ENCODE measurements around the gene RHOB. TPM values are rescaled to one million over a fixed set of nuclear protein-coding genes. Genes with fewer than 3 reads are reported as not detected.
A peak's percentile ranks its signal among the peaks of the same experiment; 100 is the strongest.

Gene RHOB
- polyA plus RNA-seq, 1 of the 3 experiments (the other 2 are of a cell fraction): 50.3 TPM

DNA sequence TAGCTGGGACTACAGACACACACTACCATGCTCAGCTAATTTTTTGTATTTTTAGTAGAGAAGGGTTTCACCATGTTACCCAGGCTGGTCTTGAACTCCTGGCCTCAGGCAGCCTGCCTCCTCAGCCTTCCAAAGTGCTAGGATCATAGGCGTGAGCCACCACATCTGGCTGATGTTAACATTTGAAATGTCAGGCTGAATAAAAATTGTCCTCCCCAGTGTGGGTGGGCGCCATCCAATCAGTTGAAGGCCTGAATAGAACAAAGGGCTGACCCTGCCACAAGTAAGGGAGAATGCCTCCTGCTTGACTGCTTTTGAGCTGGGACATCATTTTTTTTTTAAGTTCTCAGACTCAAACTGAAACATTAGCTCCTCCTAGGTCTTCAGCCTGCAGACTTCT lies 21.0 kb upstream of the RHOB start:
- H3K9me2 ChIP-seq: no peaks in the 10 kb centered on the region
- no peak overlapping the region for H3K4me3 ChIP-seq (ENCODE audit: low read depth in 2 of 2, low read length in 1 of 2)
- ChIA-PET CTCF (interaction anchor here (0.8 to 18.3 kb wide), 8 partner anchors 12 to 240 kb away, joined by 3 to 243 read pairs (median 22); partner anchors contain the start of gene HS1BP3), POLR2A (no interaction called here)
- H3F3A ChIP-seq (replicated peaks; ENCODE audit: insufficient read depth): peaks cover 11% of the 10 kb centered on the region
- DNase-seq: no peak
- no peaks in the 10 kb centered on the region for H3K36me3 ChIP-seq (replicated peaks in 1 of 2; ENCODE audit: control insufficient read depth in 1 of 2, insufficient read depth in 2 of 2, low read length in 1 of 2)
- H3K79me2 ChIP-seq (ENCODE audit: insufficient read depth): no peaks in the 10 kb centered on the region
- 96% methylated on average over 2 of the region's 2 CpGs for WGBS (ENCODE audit: low lambda C conversion rate)
- no peaks in the 10 kb centered on the region for H3K27me3 ChIP-seq (ENCODE audit: insufficient read depth)
- H3K4me1 ChIP-seq (ENCODE audit: control insufficient read depth in 1 of 2, insufficient read depth in 2 of 2, low read depth in 1 of 2, low read length in 1 of 2): peaks cover 25 to 32% of the 10 kb centered on the region in 2 experiments
- no peak for TF ChIP-seq TEAD4 (IDR thresholded peaks at IDR 0.05; ENCODE audit: borderline replicate concordance, insufficient read depth)
- H3K9me3 ChIP-seq: no peaks in the 10 kb centered on the region
- H3K27ac ChIP-seq (ENCODE audit: low read depth in 2 of 2, low read length in 1 of 2): peak overlapping the region in 1 of 2 experiments; percentile 57; a peak in 2 of 4 replicates
- peak overlapping the region; percentile 50 for H3K4me2 ChIP-seq
- no peaks in the 10 kb centered on the region for H4K20me1 ChIP-seq (ENCODE audit: insufficient read depth)
- H2AFZ ChIP-seq (ENCODE audit: low read depth): no peak overlapping the region
- no peak overlapping the region; the same call in 1 of the 2 replicates for H3K9ac ChIP-seq

- Histone ChIP-seq H3K9ac (no peak overlapping the region), H2AFZ (ENCODE audit: low read depth) (no peak overlapping the region), H3K36me3 (replicated peaks in 1 of 2; ENCODE audit: control insufficient read depth in 1 of 2, insufficient read depth in 2 of 2, low read length in 1 of 2) (no peaks in the 10 kb centered on the region), H3K4me1 (ENCODE audit: control insufficient read depth in 1 of 2, insufficient read depth in 2 of 2, low read depth in 1 of 2, low read length in 1 of 2) (peaks cover 16 to 17% of the 10 kb centered on the region in 2 experiments), H3K4me3 (ENCODE audit: low read depth in 2 of 2, low read length in 1 of 2) (no peak overlapping the region), H3K27ac (ENCODE audit: low read depth in 2 of 2, low read length in 1 of 2) (no peak overlapping the region), H3K9me2 (no peaks in the 10 kb centered on the region), H3K4me2 (no peak overlapping the region), H3F3A (replicated peaks; ENCODE audit: insufficient read depth) (peaks cover 11% of the 10 kb centered on the region), H4K20me1 (ENCODE audit: insufficient read depth) (no peaks in the 10 kb centered on the region), H3K9me3 (no peaks in the 10 kb centered on the region), H3K79me2 (ENCODE audit: insufficient read depth) (no peaks in the 10 kb centered on the region), H3K27me3 (ENCODE audit: insufficient read depth) (peaks cover 11% of the 10 kb centered on the region; the same call in 1 of the 2 replicates)
- WGBS (ENCODE audit: low lambda C conversion rate): 91% methylated on average over 10 of the region's 10 CpGs
- no peak for DNase-seq
- ChIA-PET CTCF (interaction anchor here (0.8 to 18.3 kb wide), 7 partner anchors 9 to 223 kb away, joined by 3 to 243 read pairs (median 5); partner anchors contain the start of gene HS1BP3), POLR2A (no interaction called here)
- TF ChIP-seq IRF3 (IDR thresholded peaks at IDR 0.05; ENCODE audit: low read depth, low read length) (no peak), SMC3 (IDR thresholded peaks at IDR 0.05; ENCODE audit: low read depth, low read length) (no peak), FOXJ3 (CRISPR knock-in tag; IDR thresholded peaks at IDR 0.05) (no peak), FOSL2 (IDR thresholded peaks at IDR 0.05; ENCODE audit: borderline replicate concordance, low read depth) (no peak), RFX5 (IDR thresholded peaks at IDR 0.05; ENCODE audit: low read length) (no peak), TAF1 (IDR thresholded peaks at IDR 0.05; ENCODE audit: borderline replicate concordance, low read depth, low read length) (no peak), CTCF (IDR thresholded peaks at IDR 0.05) (no peak), JUND (IDR thresholded peaks at IDR 0.05) (no peak), SIN3A (IDR thresholded peaks at IDR 0.05; ENCODE audit: borderline replicate concordance, low read depth, low read length) (no peak)
- TF ChIP-seq, protein P1, sequence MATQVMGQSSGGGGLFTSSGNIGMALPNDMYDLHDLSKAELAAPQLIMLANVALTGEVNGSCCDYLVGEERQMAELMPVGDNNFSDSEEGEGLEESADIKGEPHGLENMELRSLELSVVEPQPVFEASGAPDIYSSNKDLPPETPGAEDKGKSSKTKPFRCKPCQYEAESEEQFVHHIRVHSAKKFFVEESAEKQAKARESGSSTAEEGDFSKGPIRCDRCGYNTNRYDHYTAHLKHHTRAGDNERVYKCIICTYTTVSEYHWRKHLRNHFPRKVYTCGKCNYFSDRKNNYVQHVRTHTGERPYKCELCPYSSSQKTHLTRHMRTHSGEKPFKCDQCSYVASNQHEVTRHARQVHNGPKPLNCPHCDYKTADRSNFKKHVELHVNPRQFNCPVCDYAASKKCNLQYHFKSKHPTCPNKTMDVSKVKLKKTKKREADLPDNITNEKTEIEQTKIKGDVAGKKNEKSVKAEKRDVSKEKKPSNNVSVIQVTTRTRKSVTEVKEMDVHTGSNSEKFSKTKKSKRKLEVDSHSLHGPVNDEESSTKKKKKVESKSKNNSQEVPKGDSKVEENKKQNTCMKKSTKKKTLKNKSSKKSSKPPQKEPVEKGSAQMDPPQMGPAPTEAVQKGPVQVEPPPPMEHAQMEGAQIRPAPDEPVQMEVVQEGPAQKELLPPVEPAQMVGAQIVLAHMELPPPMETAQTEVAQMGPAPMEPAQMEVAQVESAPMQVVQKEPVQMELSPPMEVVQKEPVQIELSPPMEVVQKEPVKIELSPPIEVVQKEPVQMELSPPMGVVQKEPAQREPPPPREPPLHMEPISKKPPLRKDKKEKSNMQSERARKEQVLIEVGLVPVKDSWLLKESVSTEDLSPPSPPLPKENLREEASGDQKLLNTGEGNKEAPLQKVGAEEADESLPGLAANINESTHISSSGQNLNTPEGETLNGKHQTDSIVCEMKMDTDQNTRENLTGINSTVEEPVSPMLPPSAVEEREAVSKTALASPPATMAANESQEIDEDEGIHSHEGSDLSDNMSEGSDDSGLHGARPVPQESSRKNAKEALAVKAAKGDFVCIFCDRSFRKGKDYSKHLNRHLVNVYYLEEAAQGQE (IDR thresholded peaks at IDR 0.05; ENCODE audit: low read depth, low read length): no peak
Observed at GRCh38 chr2:20427931-20428526, 18.8 kb upstream of the RHOB start.

All from SK-N-SH (cell line).